NCI-H526 treated with DMSO at 0.1 percent for 48 hours (cell line): ENCODE measurements around the gene CHCHD3.

ENCODE experiments used
- DNase-seq: peaks from one replicate; lab custom pipeline; 2025; lab: John Stamatoyannopoulos, UW

Gene CHCHD3

DNA sequence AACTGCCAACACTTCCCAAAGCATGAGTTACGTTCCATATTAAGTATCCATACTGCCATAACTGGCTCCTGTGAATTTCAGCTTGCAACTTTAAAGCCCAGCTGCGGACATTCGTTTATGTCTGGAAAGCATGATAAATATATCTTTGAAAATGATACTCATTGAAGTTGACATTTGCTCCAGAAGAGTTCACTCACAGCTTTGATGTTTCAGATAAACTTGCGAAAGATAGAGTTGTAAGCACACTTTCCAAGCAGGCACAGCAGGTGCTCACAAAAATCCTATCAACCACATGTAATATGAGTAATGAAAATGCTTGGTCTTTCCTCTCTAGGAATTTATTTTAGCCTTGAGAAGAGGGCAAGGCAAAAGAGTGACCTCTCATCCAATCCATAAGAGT, 4.5 kb downstream of the CHCHD3 start:
- DNase-seq = no peak

GRCh38 chr7:133076142-133076541, 5.7 kb downstream of the CHCHD3 start:
- no peak for DNase-seq

DNA sequence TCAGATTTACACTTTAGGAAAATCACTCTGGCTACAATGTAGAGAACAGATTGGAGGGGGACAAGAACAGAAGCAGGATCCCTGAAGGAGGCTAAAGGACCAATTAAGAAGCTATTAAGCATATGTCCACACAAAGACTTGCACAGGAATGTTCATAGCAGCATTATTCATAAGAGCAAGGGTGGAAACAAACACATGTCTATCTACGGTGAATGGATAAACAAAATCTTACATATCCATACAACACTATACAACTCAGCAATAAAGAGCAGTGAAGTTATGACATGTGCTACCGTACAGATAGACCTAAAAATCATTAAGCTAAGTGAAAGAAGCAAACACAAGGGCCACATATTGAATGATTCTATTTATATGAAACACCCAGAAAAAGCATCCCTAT, 10.4 kb downstream of the CHCHD3 start:
- DNase-seq = no peak

DNA sequence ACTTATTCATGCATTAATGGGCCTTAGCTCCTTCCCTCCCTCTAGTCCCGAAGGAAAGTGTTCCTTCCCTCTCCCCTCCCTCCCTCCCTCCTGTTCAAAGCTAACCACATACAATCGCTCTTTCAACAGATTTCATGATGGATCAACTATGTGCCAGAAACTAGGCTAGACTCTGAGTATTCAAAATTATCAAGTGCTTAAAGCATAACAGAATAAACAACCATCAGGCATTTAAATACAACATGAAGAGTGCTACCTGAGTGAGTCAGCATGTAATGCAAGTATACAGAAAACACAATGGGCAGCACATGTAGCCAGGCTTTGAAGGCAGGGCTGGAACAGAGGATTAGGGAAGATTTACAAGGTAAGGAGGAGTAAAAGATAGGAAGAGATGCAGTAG, 11.3 kb downstream of the CHCHD3 start:
- no peak for DNase-seq

GRCh38 chr7:133065301-133065700, 16.6 kb downstream of the CHCHD3 start:
- no peak for DNase-seq

DNA sequence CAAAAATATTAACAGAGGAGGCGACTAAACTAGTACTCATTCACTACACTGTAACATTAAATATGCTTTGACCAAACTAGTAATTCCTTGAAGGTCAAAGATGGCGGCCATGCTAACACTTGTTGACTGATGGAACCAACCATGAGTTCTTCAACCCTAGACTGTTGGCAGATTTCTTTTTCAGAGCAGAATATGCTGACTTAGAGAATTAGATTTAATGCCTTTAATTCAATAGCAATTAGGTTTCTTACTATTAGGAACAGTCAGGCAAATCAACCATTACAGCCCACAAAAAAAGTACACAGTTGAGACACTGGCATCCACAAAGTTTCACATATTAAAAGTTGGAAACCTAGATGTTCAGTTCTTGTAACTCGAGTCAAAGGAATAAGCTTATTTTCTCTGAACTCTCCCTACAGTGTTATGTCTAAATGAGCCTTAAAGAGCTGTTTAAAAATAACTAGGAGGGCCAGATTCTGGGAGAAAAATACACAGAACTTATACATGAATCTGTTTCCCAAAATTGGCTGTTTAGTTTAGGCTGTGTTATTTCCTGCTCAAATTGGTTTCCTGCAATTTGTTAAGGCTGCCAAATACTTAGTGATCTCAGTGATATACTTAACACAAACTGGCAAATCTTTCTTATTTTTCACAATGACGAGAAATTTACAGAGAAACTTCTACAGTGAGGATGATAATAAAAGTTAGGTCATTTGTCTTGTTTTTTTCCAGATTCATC, 17.6 kb downstream of the CHCHD3 start:
- no peak for DNase-seq

DNA sequence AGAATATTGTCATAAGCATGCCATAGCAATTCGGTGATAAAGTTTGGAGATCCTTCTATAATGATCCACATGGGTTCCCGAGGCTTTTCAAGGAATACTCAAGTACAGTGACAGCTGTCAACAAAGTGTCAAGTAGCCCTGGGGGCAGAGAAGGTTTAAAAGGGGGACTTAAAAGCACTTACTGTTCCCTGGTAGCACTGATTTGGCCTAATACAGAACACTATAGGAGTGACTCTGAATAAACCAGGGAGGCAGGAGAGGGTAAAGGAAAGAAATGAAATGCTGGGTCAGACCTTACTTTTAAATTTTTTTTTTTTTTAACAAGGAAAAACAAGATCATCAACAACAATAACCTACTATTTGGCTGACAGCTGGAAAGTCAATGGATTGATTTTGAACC, 20.1 kb downstream of the CHCHD3 start:
- no peak for DNase-seq

DNA sequence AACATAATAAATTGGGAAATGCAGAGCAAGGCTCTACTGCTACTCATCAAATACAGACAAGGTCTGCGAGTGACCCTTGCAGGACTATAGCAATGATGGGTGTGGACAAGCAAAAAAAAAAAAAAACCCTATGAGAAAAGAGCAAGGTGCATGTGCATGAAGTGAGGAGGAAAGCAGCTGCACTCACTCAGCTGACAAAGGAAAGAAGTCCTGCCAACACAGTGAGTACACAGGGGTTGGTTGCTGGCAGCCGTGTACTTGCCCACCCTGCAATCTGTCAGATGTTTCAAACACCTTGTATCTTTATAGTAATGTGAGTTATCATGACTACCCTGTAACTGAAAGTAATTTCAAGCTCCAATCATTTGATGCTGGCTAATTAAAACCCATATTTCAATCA, 20.5 kb downstream of the CHCHD3 start:
- DNase-seq = no peak

DNA sequence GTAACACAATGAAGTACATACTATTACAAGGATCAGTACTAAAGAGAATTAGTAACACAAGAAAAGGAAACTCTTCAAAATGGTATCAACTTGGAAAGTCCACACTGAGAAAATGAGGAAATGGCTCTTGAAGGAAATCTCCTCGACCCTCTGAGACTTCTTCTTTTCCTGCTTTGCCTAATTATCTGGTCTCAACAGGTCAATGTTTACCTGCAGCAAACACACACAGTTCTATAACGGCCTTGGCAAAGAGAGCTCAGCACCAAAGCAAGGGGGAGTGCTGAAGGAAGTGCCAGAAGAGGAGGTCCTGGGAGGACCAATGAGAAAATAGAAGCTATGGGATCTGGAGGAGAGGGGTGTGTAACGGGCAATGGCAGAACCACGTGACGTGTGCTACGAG, 21.9 kb downstream of the CHCHD3 start:
- no peak for DNase-seq

DNA sequence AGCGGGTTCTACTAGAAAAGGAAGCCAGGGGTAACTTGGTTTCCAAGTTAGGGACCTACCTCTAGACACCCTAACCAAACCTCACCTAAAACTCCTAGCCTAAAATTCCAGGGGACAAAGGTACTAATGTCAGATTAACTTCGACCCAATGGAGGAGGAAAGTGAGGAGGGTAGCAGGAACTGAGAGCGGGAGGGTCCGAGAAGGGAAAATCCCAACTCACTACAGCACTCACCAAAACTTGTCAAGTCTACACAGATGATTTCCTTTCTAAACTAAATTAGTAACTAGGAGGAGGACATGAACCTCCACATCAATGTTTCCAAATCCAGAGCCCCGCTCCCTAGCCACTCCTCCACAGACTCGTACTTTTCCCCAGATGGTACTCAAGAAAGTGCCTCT, 22.6 kb downstream of the CHCHD3 start:
- no peak for DNase-seq

GRCh38 chr7:133056370-133057238, 25.3 kb downstream of the CHCHD3 start:
- no peak for DNase-seq

DNA sequence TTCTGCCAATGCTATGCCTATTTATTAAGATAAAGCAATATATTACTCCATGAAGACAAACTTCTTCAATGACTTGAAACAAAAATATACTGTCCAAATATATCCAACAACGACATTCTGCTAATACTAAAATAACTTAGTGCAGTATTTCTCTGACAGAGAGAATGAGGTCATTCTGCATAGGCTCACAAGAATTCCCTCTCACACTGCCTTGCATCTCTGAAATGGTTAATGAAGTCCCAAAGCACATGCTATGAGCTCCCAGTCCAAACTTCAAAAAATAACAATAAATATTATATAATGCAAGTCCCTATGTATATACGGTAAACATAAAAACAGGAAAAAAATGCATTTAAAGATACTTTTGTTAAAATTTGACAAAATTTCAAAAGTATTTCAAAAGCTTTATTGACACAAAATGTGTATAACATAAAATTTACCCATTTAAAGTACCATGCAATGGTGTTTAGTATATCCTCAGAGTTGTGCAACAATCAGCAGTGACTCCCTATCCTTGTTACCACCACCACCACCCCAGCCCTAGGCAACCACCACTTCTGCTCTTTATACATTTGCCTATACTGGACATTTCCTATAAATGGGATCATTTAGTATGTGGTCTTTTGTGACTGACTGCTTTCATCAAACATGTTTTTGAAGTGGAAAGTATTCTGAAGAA, 27.6 kb downstream of the CHCHD3 start:
- DNase-seq = no peak

DNA sequence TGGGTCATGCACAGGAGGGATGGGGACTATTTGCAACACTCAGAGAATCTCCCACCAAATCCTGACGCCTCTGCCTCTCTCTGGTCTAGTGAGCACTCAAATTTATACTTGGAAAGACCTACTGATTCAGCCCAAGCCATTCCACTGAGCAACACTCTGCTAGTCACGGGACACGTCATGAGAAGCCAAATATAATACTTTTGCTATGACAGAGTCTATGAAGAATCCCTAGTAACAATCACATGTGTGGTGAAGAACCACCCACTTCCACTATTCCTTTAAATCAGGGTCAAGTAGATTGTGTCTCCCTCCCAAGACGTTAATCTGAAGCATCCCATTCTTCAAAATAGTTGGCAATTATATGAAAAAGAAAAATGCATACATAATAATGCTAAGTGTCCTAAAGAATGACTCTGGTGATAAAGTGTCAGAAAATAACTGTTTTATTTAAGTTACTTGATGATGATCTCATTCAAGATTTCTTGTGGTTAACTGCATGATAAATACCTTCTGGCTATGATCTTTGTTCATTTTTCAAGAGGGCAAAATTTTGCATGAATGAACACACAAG, 28.5 kb downstream of the CHCHD3 start:
- DNase-seq = no peak

- no peak for DNase-seq
Observed at GRCh38 chr7:133052826-133053225, 29.1 kb downstream of the CHCHD3 start.

- DNase-seq = no peak
Observed at GRCh38 chr7:133052401-133052756, 29.5 kb downstream of the CHCHD3 start.

- no peak for DNase-seq
Observed at GRCh38 chr7:133051719-133052400, 30.0 kb downstream of the CHCHD3 start.

DNA sequence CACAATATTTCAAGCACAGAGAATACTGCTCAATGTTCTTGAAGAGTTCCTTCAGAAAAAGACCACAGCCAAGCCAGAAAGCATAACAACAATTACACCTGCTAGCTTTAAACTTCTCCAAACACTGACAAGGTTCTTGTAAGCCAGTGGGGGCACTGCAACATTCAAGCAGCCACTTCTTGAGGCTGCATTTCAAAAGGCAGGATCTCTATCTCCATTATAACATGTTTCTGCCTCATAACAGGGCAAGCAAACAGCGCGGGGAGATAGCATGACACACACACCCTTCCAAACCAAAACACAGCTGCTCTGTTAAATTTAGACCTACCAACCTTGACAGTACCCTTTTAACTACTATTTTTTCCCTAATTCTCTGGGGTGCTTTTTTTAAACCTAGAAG, 30.8 kb downstream of the CHCHD3 start:
- no peak for DNase-seq

- DNase-seq = no peak
Observed at GRCh38 chr7:133050200-133050995, 31.5 kb downstream of the CHCHD3 start.

DNA sequence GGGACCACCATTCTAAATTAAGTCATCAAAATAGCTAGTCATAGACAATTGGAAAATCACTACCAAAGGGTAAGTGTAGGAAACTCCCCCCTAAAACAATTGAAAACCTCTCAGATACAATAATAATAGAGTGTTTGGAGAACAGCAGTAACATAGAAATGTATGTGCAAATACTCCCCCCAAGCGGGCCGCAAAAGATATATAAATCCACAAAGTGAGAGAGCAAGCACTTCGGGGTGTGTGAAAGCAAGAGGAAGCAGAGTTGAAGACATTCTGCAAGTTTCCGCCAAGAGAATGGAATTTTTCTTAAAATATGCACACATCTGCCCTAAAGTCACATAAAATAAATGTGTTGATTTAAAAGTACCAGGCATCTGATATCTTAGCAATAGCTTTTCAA, 33.3 kb downstream of the CHCHD3 start:
- DNase-seq = no peak

DNA sequence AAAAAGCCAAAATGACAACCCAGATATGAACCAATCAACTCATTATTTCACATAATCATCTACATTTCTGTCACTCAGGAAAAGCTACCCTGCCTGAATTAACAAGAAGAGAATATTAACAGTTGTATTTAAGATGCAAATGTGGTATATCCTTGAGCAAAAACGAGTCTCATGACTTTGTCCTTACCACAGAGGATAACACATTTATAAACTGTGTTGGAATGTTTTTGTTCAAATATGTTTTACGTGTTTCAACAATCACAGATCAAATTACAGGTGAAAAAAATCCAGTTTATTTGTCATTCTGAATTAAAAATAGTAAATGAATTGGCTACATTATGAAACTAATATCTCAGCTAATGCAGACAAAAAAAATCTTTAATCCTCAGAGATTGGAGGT, 34.6 kb downstream of the CHCHD3 start:
- DNase-seq = no peak
